HepG2 (cell line): ENCODE measurements around the gene RAD23A. TPM values are rescaled to one million over a fixed set of nuclear protein-coding genes. Genes with fewer than 3 reads are reported as not detected.

Experiments
- ATF2 ChIP-seq: sonication (generic); formaldehyde crosslinking; IDR thresholded peaks from 2 replicates; pipeline ENCODE4 v1.4.0; 2020; ENCODE audit warnings: missing genetic modification reagents
- CBX5 ChIP-seq: sonication (generic); formaldehyde crosslinking; IDR thresholded peaks from 2 replicates; pipeline ENCODE4 v1.4.0; 2020; ENCODE audit warnings: missing genetic modification reagents, borderline replicate concordance
- DR1 ChIP-seq: sonication (generic); formaldehyde crosslinking; IDR thresholded peaks from 2 replicates; pipeline ENCODE4 v1.8.0; 2021; ENCODE audit warnings: mild to moderate bottlenecking, missing genetic modification reagents, inconsistent platforms
- GRHL1 ChIP-seq: sonication (generic); formaldehyde crosslinking; conservative IDR thresholded peaks from 2 replicates; pipeline ENCODE4 v1.8.0; 2022; ENCODE audit warnings: missing genetic modification reagents
- TRAFD1 ChIP-seq: sonication (generic); formaldehyde crosslinking; IDR thresholded peaks from 2 replicates; pipeline ENCODE4 v1.5.1; 2020; ENCODE audit warnings: missing genetic modification reagents, mild to moderate bottlenecking, borderline replicate concordance
- YEATS4 ChIP-seq: sonication (generic); formaldehyde crosslinking; IDR thresholded peaks from 2 replicates; pipeline ENCODE4 v1.4.0; 2020; ENCODE audit warnings: missing genetic modification reagents, borderline replicate concordance
- ZBED4 ChIP-seq: sonication (generic); formaldehyde crosslinking; IDR thresholded peaks from 2 replicates; pipeline ENCODE4 v1.4.0; 2020; ENCODE audit warnings: missing genetic modification reagents, borderline replicate concordance
- ZBTB38 ChIP-seq: sonication (generic); formaldehyde crosslinking; IDR thresholded peaks from 2 replicates; pipeline ENCODE4 v1.5.1; 2020; ENCODE audit warnings: mild to moderate bottlenecking, missing genetic modification reagents
- ZBTB4 ChIP-seq: sonication (generic); formaldehyde crosslinking; IDR thresholded peaks from 2 replicates; pipeline ENCODE4 v1.4.0; 2020; ENCODE audit warnings: missing genetic modification reagents, mild to moderate bottlenecking, borderline replicate concordance
- ZFP82 ChIP-seq: sonication (generic); formaldehyde crosslinking; IDR thresholded peaks from 2 replicates; pipeline ENCODE4 v1.5.1; 2020; ENCODE audit warnings: mild to moderate bottlenecking, missing genetic modification reagents, borderline replicate concordance
- ZNF569 ChIP-seq: sonication (generic); formaldehyde crosslinking; IDR thresholded peaks from 2 replicates; pipeline ENCODE4 v1.5.0; 2020; ENCODE audit warnings: mild to moderate bottlenecking, missing genetic modification reagents, moderate library complexity, borderline replicate concordance
- ZNF597 ChIP-seq: sonication (generic); formaldehyde crosslinking; IDR thresholded peaks from 2 replicates; pipeline ENCODE4 v1.5.0; 2020; ENCODE audit warnings: missing genetic modification reagents
- polyA plus RNA-seq, 8 experiments: library from polyadenylated mRNA; depleted of rRNA in 3 of 8; stranded (reverse) in 7 of 8; unstranded in 1 of 8; fragments of >200 nt; fragmentation: Illumina TruSeq in 4 of 8; extraction: Trizol in 4 of 8; gene quantifications; 2 replicates each; pipeline versions ENCODE4 v1.2.1 to v1.2.3, GENCODE V29; 2011 to 2016; ENCODE audit warnings: low read depth in 4 of 8, missing spikeins in 1 of 8, mixed read lengths in 1 of 8; ENCODE audit not compliant: insufficient read depth in 1 of 8
- total RNA-seq, 5 experiments: library from RNA; depleted of rRNA; stranded (reverse); fragments of >200 nt; fragmentation: Illumina TruSeq; extraction: Trizol; gene quantifications; 2 replicates each; pipeline ENCODE4 v1.2.3, GENCODE V29; 2016; ENCODE audit warnings: low read depth in 1 of 5

RAD23A gene
- total and polyA plus RNA-seq, 2 of the 13 experiments (the other 11 are each of a cell fraction or from before 2014, with no cell fraction given), result 42.5 to 54.2 TPM

- peak; percentile 82; the same call in 1 of the 2 replicates for TF ChIP-seq TRAFD1 (CRISPR knock-in tag)
- no peak for TF ChIP-seq ZNF597 (CRISPR knock-in tag)
- TF ChIP-seq ZBTB4, result peak; percentile 89; the same call in 1 of the 2 replicates
- TF ChIP-seq ZNF569 (CRISPR knock-in tag), result 0 out of 2 replicates have a peak, but pooled peaks have one; percentile 22
- TF ChIP-seq ZFP82 (CRISPR knock-in tag), result no peak
- peak; percentile 80; the same call in 1 of the 2 replicates for TF ChIP-seq YEATS4
- TF ChIP-seq CBX5 (CRISPR knock-in tag), result peak; percentile 64; the same call in 1 of the 2 replicates
- TF ChIP-seq ZBTB38 (CRISPR knock-in tag), result peak; percentile 69; the same call in 1 of the 2 replicates
- no peak for TF ChIP-seq GRHL1 (CRISPR knock-in tag)
- no peak for TF ChIP-seq DR1
- peak; percentile 60; the same call in 1 of the 2 replicates for TF ChIP-seq ZBED4 (CRISPR knock-in tag)
- peak; percentile 73 for TF ChIP-seq ATF2 (CRISPR knock-in tag)
Observed at GRCh38 chr19:12933287-12934072, 12.2 kb upstream of the RAD23A start, which contains the start of gene FARSA (continued).
